OCI-LY3 (cell line): ENCODE measurements around the gene ELMO1.

Source experiments
- CTCF ChIP-seq: fragments of 200-600, 300-600 bp; sonication (generic); IDR thresholded peaks from 2 replicates; pipeline ENCODE4 v1.5.1; 2014; ENCODE audit warnings: antibody characterized with exemption, low read length, low read depth
- EZH2phosphoT487 ChIP-seq: fragments of 200-600 bp; shearing (Covaris generic); IDR thresholded peaks from 2 replicates; pipeline ENCODE4 v1.6.1; 2018; ENCODE audit warnings: antibody characterized with exemption, mixed run types, low read depth

GRCh38 chr7:36887233-36887632 is 561.4 kb downstream of the ELMO1 start:
- TF ChIP-seq CTCF (no peak), EZH2phosphoT487 (no peak)
